Stimulated activated naive CD8-positive, alpha-beta T cell treated with anti-CD3 and anti-CD28 coated beads, Interleukin-15, amount 100 ng/mL, for 72 hours (primary cell): ENCODE data around the gene NDEL1.

ENCODE experiments used
- ATAC-seq: fragments of 150-1000 bp; cut with Tn5 transposase; 2 replicates; pipeline ENCODE4 v1.10.0; 2021; ENCODE audit warnings: mild to moderate bottlenecking, moderate library complexity
- DNase-seq, 2 donors: peaks; one replicate each; pipeline ENCODE4 v3.0.0; 2021 to 2022
- H3K27ac Mint-ChIP-seq, 2 donors: one replicate each; pipeline ENCODE4 v1.8.0; 2022; ENCODE audit warnings: mild to moderate bottlenecking in 2 of 2, mixed read lengths in 2 of 2, moderate library complexity in 2 of 2
- H3K27me3 Mint-ChIP-seq: one replicate; pipeline ENCODE4 v1.8.0; 2022; ENCODE audit warnings: mixed read lengths
- H3K4me1 Mint-ChIP-seq: one replicate; pipeline ENCODE4 v1.8.0; 2022; ENCODE audit warnings: mild to moderate bottlenecking, mixed read lengths
- H3K4me3 Mint-ChIP-seq, 2 donors: one replicate each; pipeline ENCODE4 v1.8.0; 2022; ENCODE audit warnings: mild to moderate bottlenecking in 2 of 2, mixed read lengths in 2 of 2, moderate library complexity in 1 of 2
- H3K9me3 Mint-ChIP-seq, 2 donors: one replicate each; pipeline ENCODE4 v1.8.0; 2022; ENCODE audit warnings: mixed read lengths in 2 of 2

Gene NDEL1

DNA sequence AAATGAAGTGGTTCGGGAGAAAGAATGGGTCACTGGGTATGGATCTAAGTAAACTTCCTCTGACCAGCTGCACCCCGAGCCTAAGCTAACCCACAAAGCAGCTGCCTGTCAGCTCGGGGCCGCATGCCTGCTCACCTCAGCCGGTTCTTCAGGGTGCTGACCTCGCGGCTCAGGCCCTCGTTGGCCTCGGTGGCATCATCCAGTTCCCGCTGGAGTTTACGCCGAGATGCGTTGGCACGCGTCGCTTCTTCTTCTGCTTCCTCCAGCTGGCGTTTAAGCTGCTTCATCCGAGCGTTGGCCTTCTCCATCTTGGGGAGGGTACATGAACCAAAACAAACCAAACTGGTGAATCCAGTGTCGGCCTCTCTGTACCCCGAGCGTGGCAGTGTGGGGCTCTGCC, 41.1 kb downstream of the NDEL1 start:
- Mint-ChIP-seq H3K9me3 (no peaks in the 10 kb centered on the region), H3K27me3 (no peaks in the 10 kb centered on the region), H3K27ac (peak overlapping the region in 1 of 2 donors; percentile 33), H3K4me1 (no peaks in the 10 kb centered on the region), H3K4me3 (no peak overlapping the region)
- DNase-seq, result no peak
- no peak for ATAC-seq

DNA sequence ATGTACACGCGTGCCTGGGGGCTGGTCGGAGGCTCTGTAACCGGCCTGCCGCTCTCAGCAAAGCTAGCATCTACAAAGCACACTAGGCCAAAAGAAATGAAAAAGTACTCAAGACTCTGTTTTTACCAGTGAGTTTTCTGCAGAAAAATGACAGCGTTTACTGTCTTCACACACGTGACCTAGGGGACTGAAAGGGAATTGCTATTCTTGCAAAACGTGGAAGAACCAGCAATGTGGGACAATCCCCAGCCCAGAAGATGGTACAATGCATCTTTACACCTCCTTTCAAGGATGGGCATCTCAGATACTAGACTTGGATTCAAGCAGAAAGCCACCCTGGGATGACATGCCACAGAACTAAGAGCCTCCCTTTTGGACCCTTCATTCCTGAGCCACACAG, 41.5 kb downstream of the NDEL1 start:
- no peaks in the 10 kb centered on the region for H3K27me3 Mint-ChIP-seq
- no peaks in the 10 kb centered on the region for H3K9me3 Mint-ChIP-seq
- ATAC-seq (no peak), DNase-seq (no peak)
- no peaks in the 10 kb centered on the region for H3K4me1 Mint-ChIP-seq
- peak overlapping the region; percentile 33 to 34 for H3K27ac Mint-ChIP-seq
- no peak overlapping the region for H3K4me3 Mint-ChIP-seq

DNA sequence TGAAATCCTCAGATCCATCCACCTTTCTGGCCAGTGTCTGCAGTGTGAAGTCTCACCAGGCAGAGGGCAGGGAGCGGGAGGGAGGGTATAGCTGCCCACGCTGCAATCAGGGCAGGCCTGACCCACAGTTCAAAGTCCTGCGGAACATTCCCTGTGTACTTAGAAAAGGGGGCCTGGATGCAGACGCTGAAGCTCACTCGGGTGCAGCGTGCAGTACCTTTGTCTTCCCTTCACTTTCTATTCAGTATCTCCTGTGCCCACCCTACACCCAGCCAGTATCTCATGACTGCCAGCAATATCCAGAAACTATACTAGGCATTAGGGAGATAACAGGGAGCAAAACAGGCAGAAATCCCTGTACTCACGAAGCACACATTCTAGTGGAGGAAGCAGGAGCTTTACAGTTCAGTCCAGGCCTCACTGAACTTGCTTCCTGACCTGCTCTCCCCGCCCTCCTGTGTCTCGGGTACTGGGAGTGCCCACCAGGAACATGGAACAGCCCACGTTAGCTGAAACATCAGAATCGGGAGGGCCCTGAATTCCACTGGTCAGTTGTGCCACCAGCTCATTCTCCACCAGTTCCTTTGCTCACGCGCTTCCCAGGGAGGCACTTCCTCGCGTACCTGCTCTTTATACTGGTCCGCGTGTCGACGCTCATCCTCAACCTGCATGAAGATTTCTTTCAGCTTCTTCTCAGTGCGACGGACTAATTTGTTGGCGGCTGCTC, 42.2 kb downstream of the NDEL1 start:
- H3K27ac Mint-ChIP-seq, result peak overlapping the region in 1 of 2 donors; percentile 34
- no peak overlapping the region for H3K4me3 Mint-ChIP-seq
- DNase-seq, result no peak
- peaks cover 0 to under 1% of the 10 kb centered on the region in 2 donors for H3K9me3 Mint-ChIP-seq
- no peak for ATAC-seq
- H3K4me1 Mint-ChIP-seq, result no peaks in the 10 kb centered on the region
- no peaks in the 10 kb centered on the region for H3K27me3 Mint-ChIP-seq

DNA sequence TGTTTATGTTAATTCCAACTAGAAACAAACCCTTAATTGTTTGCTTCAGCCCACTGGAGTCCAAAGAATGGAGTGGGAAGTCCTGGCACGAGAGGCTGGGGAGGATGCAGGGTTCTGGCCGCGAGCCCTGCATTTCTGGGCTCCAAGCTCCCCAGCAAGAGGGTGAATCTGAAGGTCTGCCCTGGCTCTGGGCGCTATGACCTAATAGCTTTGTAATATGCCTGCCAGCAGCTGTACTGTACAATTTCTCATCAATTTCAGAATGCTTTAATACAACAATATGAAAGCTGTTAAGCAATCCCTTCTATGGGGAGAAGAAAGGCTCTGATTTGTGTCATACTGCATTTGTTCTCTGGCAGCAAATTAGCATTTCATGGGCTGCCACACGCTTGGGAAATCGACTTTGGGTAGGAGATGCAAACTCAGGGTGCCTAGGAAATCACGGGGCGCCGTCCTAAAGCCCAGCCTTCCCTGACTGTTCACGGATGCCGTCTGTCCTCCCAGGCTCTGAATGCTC, 43.8 kb downstream of the NDEL1 start:
- ATAC-seq (no peak), DNase-seq (no peak)
- Mint-ChIP-seq H3K27ac (no peak overlapping the region), H3K4me1 (no peaks in the 10 kb centered on the region), H3K9me3 (peaks cover under 1 to 5% of the 10 kb centered on the region in 2 donors), H3K4me3 (no peak overlapping the region), H3K27me3 (no peaks in the 10 kb centered on the region)

DNA sequence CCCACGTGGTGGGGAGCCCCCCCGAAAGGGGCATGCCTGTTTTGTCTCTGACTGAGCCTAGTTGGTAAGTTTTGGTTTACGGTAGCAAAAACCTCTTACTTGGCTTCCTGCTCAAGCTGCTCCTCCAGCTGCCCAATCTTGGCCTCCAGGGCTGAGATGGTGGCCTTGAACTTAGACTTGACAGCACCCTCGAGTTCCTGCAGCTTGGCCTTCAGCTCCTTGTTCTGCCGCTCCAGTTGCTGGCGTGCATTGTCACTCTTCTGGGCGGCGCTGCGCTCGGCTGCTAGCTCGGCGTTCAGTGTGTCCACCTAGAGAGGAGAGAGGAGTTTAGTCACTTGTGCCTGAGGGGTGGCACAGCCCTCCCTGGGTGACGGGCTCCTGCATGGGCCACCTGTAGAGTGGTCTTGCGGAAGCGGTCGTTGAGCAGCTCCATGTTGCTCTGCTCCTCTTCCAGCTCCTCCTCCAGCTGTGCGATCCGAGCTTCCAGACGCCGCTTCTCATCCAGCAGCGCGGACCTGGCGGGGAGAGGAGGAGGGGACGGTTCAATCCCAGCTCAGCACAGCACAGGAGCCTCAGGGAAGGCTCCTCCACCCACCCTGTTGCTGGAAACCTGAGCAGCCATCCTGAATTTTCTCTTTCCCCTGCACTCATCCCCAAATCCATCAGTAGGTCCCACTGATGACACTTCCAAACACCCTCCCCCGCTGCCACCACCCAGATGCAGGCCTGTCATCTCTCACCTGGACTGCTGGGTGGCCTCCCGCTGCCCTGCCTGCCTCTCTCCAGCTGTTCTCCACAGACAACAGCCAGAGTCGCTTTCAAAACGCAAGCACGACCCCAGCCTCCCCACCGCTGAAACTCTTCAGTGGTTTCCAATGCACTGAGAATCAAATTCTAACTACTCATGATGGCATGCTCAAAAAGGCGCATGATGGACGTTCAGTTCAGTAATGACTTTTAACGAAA, 44.6 kb downstream of the NDEL1 start:
- ATAC-seq (no peak), DNase-seq (no peak)
- no peak overlapping the region for H3K4me3 Mint-ChIP-seq
- H3K4me1 Mint-ChIP-seq, result no peaks in the 10 kb centered on the region
- H3K9me3 Mint-ChIP-seq, result peaks cover 6 to 10% of the 10 kb centered on the region in 2 donors
- peak overlapping the region in 1 of 2 donors; percentile 54 for H3K27ac Mint-ChIP-seq
- no peaks in the 10 kb centered on the region for H3K27me3 Mint-ChIP-seq

DNA sequence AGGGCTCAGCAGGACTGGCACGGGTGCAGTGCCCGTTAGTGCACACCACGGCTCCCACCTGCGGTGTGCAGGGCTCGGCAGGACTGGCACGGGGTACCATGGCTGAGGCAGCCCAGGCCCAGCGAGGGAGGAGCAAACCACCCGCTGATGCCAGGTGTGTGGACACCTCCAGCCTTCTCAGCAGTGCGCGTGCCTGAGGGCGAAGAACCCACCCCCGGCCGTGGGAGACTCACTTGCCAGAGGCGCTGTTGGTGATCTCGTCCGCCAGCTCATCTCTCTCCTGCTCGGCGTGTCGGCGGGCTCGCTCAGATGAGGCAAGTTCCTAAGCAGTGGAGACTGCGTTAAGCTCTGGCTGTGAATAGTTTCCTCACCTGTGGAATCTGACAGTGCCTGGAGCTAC, 45.4 kb downstream of the NDEL1 start:
- no peak overlapping the region for H3K27ac Mint-ChIP-seq
- DNase-seq (no peak), ATAC-seq (no peak)
- no peaks in the 10 kb centered on the region for H3K27me3 Mint-ChIP-seq
- peaks cover 6 to 10% of the 10 kb centered on the region in 2 donors for H3K9me3 Mint-ChIP-seq
- no peaks in the 10 kb centered on the region for H3K4me1 Mint-ChIP-seq
- no peak overlapping the region for H3K4me3 Mint-ChIP-seq

DNA sequence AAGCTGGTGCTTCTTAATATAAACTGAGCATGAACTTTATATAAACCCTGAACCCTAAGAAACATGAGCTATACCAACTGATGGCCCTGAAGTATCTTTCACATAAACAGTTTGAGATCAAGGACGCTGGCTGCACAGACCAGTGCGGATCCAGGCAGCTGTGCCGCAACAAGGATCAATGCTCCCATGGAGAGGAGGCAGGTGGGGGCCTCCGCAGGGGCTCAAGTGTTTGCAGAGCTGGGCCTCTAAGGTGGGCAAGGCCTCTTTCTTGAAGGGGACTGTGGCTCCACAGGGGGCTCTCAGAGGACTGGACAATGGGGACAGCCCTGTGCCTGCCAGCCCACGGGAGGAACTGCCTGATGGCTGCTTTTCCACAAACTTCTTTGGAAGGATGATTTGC, 46.0 kb downstream of the NDEL1 start:
- no peak overlapping the region for H3K27ac Mint-ChIP-seq
- ATAC-seq (no peak), DNase-seq (no peak)
- H3K4me1 Mint-ChIP-seq, result no peaks in the 10 kb centered on the region
- no peaks in the 10 kb centered on the region for H3K27me3 Mint-ChIP-seq
- no peak overlapping the region for H3K4me3 Mint-ChIP-seq
- H3K9me3 Mint-ChIP-seq, result peaks cover 6 to 10% of the 10 kb centered on the region in 2 donors

DNA sequence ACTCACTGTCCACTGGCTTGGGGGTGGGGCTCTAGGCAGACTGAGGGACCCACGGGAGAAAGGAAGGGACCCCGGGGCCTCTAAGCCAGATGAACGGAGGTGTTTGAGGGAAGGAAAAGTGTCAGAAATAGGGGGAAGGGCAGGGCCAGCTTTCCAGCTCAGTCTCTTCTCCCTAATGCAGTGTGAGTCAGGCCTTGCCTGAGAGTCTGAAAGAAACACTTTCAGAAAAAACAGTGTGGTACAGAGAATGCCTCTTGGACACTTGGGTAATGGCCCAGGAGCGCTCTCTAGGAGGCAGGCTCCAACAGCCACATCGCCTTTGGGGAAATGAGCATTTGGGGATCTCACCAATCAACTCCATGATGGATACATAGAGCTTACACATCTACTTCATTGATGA, 46.9 kb downstream of the NDEL1 start:
- Mint-ChIP-seq H3K4me3 (no peak overlapping the region), H3K4me1 (no peaks in the 10 kb centered on the region), H3K9me3 (peaks cover 6 to 10% of the 10 kb centered on the region in 2 donors), H3K27ac (peak overlapping the region in 1 of 2 donors; percentile 26), H3K27me3 (no peaks in the 10 kb centered on the region)
- DNase-seq (no peak), ATAC-seq (no peak)

DNA sequence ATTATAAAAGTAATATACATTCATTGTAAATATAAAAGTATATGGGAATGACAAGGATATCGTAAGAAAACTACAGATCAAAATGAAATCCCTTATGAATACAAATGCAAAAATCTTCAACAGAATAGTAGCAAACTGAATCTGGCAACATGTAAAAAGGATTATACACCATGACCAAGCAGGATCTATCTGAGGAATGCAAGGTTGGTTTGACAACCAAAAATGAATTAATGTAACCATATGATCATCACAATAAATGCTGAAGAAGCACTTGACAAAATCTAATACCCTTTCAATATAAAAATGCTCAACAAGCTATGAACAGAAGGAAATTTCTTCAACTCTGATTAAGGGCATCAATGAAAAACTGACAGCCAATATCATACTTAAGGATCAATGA, 48.8 kb downstream of the NDEL1 start:
- ATAC-seq, result no peak
- DNase-seq, result no peak
- Mint-ChIP-seq H3K9me3 (peaks cover 6 to 10% of the 10 kb centered on the region in 2 donors), H3K27me3 (no peaks in the 10 kb centered on the region), H3K4me3 (no peak overlapping the region), H3K4me1 (no peaks in the 10 kb centered on the region), H3K27ac (no peak overlapping the region)

DNA sequence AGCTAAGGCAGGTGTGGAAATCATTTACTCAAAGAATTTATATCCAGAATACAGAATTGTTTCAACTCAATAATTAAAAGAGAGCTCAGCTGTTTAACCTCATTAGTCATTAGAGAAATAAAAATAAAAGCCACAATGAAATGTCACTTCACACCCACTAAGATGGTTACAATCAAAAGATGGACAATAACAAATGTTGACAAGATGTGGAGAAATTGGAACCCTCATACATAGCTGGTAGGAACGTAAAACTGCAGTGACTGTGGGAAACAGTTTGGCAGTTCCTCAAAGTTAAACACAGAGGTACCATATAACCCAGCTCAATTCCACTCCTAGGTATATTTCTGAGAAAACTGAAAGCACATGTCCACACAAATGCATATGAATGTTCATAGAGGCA, 49.8 kb downstream of the NDEL1 start:
- Mint-ChIP-seq H3K9me3 (peaks cover 6 to 10% of the 10 kb centered on the region in 2 donors), H3K4me3 (no peak overlapping the region), H3K27ac (no peak overlapping the region), H3K27me3 (no peaks in the 10 kb centered on the region), H3K4me1 (no peaks in the 10 kb centered on the region)
- no peak for ATAC-seq
- no peak for DNase-seq

DNA sequence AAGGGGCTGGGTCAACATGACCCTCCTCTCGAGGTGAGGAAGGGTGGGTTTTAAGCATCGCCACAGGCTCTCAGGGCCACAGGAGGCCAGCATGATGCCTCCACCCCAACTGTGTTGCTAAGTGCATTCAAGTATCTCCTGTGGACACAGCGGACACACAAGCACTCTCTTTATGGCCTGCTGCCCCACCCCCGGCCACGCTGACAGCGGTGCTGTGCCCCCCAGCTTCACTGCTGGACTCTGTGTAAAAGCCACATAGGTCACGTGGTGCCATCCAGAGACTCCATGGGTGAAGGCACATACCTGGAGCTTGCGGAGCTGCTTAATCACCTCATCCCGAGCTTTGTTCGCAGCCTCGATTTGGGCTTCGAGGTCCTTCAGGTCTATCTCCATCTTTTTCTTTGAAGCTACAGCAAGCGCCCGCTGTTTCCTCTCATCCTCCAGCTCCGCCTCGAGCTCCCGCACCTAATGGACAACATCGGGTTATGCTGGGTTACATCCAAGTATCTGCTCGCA, 51.5 kb downstream of the NDEL1 start:
- ATAC-seq, result no peak
- Mint-ChIP-seq H3K4me3 (no peak overlapping the region), H3K27ac (no peak overlapping the region), H3K9me3 (peaks cover 6 to 10% of the 10 kb centered on the region in 2 donors), H3K4me1 (no peaks in the 10 kb centered on the region), H3K27me3 (no peaks in the 10 kb centered on the region)
- DNase-seq, result no peak

DNA sequence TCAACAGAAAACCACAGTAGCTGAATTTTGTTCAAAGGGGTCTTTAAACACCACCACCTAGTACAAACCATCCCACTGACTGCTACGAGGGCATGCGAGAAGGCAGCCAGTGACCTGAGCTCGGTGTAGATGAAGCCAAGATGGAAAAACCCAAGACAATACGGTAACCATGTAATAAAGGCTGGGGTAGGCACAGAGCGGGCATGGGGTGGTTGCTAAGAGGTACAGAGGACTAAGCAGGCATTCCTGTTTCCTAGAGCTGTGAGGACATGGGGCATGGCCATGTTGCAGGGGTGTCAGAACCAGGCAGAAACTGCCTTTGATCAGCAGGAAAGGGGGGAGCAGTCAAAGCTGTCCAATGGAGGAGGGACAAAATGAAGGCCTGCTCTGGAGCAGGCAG, 52.1 kb downstream of the NDEL1 start:
- Mint-ChIP-seq H3K9me3 (peaks cover 6 to 10% of the 10 kb centered on the region in 2 donors), H3K27me3 (no peaks in the 10 kb centered on the region), H3K27ac (no peak overlapping the region), H3K4me3 (no peak overlapping the region), H3K4me1 (no peaks in the 10 kb centered on the region)
- peak; percentile 26 for ATAC-seq
- no peak for DNase-seq

DNA sequence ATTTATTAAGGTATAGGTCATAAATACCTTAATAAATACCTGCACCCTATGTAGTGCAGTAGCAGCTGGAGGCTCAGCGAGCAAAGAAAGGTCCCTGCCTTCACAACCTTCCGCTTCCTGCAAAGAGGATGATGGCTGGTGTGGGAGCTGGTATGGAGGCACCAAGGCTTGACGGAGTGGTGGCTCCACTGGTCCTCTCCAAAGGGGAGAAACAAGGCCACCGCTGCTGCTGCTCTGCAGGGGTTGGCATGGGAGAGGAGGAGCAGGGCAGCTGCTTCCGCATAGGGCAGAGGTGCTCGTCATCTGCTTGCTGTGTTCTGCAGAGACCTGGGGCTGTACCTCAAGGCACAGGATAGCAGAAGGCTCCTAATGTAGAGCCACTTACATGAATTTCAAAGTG, 52.8 kb downstream of the NDEL1 start:
- H3K4me1 Mint-ChIP-seq, result no peaks in the 10 kb centered on the region
- peaks cover 5 to 6% of the 10 kb centered on the region in 2 donors for H3K9me3 Mint-ChIP-seq
- no peaks in the 10 kb centered on the region for H3K27me3 Mint-ChIP-seq
- H3K27ac Mint-ChIP-seq, result no peak overlapping the region
- DNase-seq (no peak), ATAC-seq (no peak)
- no peak overlapping the region for H3K4me3 Mint-ChIP-seq

DNA sequence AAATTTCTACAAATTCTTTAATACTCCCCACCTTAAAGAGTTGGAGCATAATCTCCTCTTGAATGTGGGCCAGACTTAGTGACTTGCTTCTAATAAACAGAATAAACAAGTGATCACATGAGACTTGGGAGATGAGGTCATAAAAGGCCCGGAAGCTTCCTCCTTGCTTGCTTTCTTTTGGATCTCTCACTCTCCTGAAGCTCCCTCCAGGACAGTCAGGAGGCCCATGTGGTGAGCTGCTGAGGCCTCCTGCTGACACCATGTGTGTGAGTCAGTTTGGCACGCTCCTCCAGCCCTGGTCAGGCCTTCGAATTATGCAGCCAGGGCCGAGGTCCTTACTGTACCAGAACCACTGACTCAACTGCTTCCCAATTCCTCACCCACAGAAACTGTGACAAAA, 53.2 kb downstream of the NDEL1 start:
- ATAC-seq, result no peak
- no peak overlapping the region for H3K4me3 Mint-ChIP-seq

DNA sequence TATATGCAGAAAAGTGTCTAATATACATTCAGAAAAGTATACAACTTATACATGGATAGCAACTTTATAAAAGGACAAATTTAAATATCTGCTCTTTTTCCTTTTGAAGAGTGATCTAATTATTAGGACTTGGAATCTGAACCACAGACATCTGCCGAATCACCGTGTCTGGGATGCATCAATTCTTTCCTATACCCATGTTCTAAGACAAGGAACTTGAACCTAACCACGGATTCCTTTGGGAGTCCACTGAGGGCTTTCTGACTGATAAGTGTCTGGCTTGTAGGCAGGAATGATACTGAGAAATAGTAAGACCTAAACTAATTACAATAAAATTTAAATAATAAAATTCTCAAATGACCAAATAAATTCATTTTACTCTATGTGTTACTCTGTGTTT, 54.2 kb downstream of the NDEL1 start:
- H3K27me3 Mint-ChIP-seq, result no peaks in the 10 kb centered on the region
- no peak overlapping the region for H3K4me3 Mint-ChIP-seq
- ATAC-seq (no peak), DNase-seq (no peak)
- H3K4me1 Mint-ChIP-seq, result no peaks in the 10 kb centered on the region
- H3K27ac Mint-ChIP-seq, result no peak overlapping the region
- H3K9me3 Mint-ChIP-seq, result peaks cover 1 to 10% of the 10 kb centered on the region in 2 donors

More for the DNA sequence above, 53.2 kb downstream of the NDEL1 start:
- H3K9me3 Mint-ChIP-seq, result peaks cover 5 to 8% of the 10 kb centered on the region in 2 donors
- H3K4me1 Mint-ChIP-seq, result no peaks in the 10 kb centered on the region
- H3K27me3 Mint-ChIP-seq, result no peaks in the 10 kb centered on the region
- no peak for DNase-seq
- H3K27ac Mint-ChIP-seq, result no peak overlapping the region
